ENCODE results near the gene PRDM2. TPM values are rescaled to one million over a fixed set of nuclear protein-coding genes. Genes with fewer than 3 reads are reported as not detected.

PRDM2 gene
- total and polyA plus RNA-seq, 2 of the 13 experiments (the other 11 are each of a cell fraction or from before 2014, with no cell fraction given): 4.0 to 6.5 TPM

- TF ChIP-seq ZC3H13 (CRISPR knock-in tag; IDR thresholded peaks at IDR 0.05) (no peak), ZHX1 (CRISPR knock-in tag; IDR thresholded peaks at IDR 0.05; ENCODE audit: low read depth) (no peak)
- TF ChIP-seq, protein P1, sequence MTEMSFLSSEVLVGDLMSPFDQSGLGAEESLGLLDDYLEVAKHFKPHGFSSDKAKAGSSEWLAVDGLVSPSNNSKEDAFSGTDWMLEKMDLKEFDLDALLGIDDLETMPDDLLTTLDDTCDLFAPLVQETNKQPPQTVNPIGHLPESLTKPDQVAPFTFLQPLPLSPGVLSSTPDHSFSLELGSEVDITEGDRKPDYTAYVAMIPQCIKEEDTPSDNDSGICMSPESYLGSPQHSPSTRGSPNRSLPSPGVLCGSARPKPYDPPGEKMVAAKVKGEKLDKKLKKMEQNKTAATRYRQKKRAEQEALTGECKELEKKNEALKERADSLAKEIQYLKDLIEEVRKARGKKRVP (CRISPR knock-in tag; IDR thresholded peaks at IDR 0.05): no peak
- TF ChIP-seq, protein P2, sequence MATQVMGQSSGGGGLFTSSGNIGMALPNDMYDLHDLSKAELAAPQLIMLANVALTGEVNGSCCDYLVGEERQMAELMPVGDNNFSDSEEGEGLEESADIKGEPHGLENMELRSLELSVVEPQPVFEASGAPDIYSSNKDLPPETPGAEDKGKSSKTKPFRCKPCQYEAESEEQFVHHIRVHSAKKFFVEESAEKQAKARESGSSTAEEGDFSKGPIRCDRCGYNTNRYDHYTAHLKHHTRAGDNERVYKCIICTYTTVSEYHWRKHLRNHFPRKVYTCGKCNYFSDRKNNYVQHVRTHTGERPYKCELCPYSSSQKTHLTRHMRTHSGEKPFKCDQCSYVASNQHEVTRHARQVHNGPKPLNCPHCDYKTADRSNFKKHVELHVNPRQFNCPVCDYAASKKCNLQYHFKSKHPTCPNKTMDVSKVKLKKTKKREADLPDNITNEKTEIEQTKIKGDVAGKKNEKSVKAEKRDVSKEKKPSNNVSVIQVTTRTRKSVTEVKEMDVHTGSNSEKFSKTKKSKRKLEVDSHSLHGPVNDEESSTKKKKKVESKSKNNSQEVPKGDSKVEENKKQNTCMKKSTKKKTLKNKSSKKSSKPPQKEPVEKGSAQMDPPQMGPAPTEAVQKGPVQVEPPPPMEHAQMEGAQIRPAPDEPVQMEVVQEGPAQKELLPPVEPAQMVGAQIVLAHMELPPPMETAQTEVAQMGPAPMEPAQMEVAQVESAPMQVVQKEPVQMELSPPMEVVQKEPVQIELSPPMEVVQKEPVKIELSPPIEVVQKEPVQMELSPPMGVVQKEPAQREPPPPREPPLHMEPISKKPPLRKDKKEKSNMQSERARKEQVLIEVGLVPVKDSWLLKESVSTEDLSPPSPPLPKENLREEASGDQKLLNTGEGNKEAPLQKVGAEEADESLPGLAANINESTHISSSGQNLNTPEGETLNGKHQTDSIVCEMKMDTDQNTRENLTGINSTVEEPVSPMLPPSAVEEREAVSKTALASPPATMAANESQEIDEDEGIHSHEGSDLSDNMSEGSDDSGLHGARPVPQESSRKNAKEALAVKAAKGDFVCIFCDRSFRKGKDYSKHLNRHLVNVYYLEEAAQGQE (IDR thresholded peaks at IDR 0.05; ENCODE audit: borderline replicate concordance in 1 of 2, low read depth in 1 of 2, low read length in 2 of 2): no peak
Measured at GRCh38 chr1:13819642-13820041, 119.7 kb downstream of the PRDM2 start (continued).

DNA sequence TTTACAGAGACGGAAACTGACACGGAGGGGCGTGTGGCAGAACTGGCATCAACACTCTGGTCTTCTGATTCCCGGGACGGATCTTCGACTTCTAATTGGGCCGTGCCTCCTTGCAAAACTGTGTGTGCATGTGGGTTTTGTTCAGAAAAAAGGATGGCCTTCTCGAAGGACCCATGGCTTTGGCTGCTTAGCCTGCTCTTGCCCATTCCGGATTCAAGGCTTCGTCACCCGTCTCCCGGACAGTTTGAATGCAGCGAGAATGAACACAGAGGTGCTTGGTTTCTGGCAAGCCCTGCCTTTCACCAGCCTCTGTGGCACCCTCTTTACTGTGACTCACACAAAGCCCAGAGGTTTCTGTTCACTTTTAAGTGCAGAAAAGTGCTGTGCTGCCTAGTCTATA lies 120.1 kb downstream of the PRDM2 start:
- no peak overlapping the region for H3K27ac ChIP-seq (ENCODE audit: extremely low read length, insufficient read depth, low read length)
- no peak for TF ChIP-seq NFE2L1 (CRISPR knock-in tag; IDR thresholded peaks at IDR 0.05; ENCODE audit: borderline replicate concordance)
- no peaks in the 10 kb centered on the region for H3K27me3 ChIP-seq (ENCODE audit: control insufficient read depth in 1 of 2, insufficient read depth in 2 of 2, low read length in 2 of 2)
- no peaks in the 10 kb centered on the region for H3K79me2 ChIP-seq (ENCODE audit: insufficient read depth, low read length)
- no peaks in the 10 kb centered on the region for H3K4me1 ChIP-seq (ENCODE audit: insufficient read depth, low read length)
- DNase-seq (ENCODE audit: low spot score) (no peak), ATAC-seq (no peak), FAIRE-seq (no peak)
- H4K20me1 ChIP-seq (ENCODE audit: insufficient read depth, low read length): no peaks in the 10 kb centered on the region
- BruUV-seq (replicated peaks): no TSS peak
- no peak overlapping the region for H3K9ac ChIP-seq (ENCODE audit: insufficient read depth, low read depth, low read length)
- H3K4me2 ChIP-seq (ENCODE audit: low read depth, low read length): no peak overlapping the region
- H3K36me3 ChIP-seq (replicated peaks in 1 of 2; ENCODE audit: control insufficient read depth in 1 of 2, insufficient read depth in 2 of 2, low read length in 2 of 2): no peaks in the 10 kb centered on the region; a peak in 1 of 5 replicates
- H3K9me3 ChIP-seq (ENCODE audit: low read length): no peaks in the 10 kb centered on the region
- in situ Hi-C loops (cut with HindIII; ENCODE audit: extremely low pct_ligation_motif_present, low pct_unique_long_range_greater_than_20kb): no loop called here
- POLR2A ChIA-PET: no interaction called here
- WGBS (ENCODE audit: low lambda C conversion rate): 85% methylated on average over 11 of the region's 13 CpGs
- intact Hi-C loops (cut with micrococcal nuclease; ENCODE audit: unreplicated experiment): no loop called here
- H2AFZ ChIP-seq (ENCODE audit: low read length): no peak overlapping the region
- CTCF ChIA-PET (ENCODE audit: low intra/inter-chr PET ratio, low total read pairs): no interaction called here
- H3K4me3 ChIP-seq (replicated peaks in 1 of 3; ENCODE audit: insufficient read depth in 1 of 3, low read depth in 2 of 3, low read length in 3 of 3): no peak overlapping the region

Measured in HepG2 (cell line).